ENCODE measurements around the gene SLC22A2.

The SLC22A2 gene

GRCh38 chr6:160267102-160267501, 8.5 kb upstream of the SLC22A2 start:
- no peak for TF ChIP-seq EGR2 (tag by site-specific recombination; IDR thresholded peaks at IDR 0.05; ENCODE audit: low read depth)
- TF ChIP-seq ZNF175 (tag by site-specific recombination; IDR thresholded peaks at IDR 0.05), result no peak
- no peak for TF ChIP-seq ZBTB48 (tag by site-specific recombination; IDR thresholded peaks at IDR 0.05)
- no peak for TF ChIP-seq ZNF274 (IDR thresholded peaks at IDR 0.05; ENCODE audit: low read length)
- no peak for TF ChIP-seq ZNF274 (tag by site-specific recombination; IDR thresholded peaks at IDR 0.05; ENCODE audit: borderline replicate concordance)
- no peak for TF ChIP-seq SP3 (tag by site-specific recombination; IDR thresholded peaks at IDR 0.05)
- no peak for TF ChIP-seq ZFP37 (tag by site-specific recombination; IDR thresholded peaks at IDR 0.05)
- no peak for TF ChIP-seq PRDM6 (tag by site-specific recombination; IDR thresholded peaks at IDR 0.05)
- no peak for TF ChIP-seq ZNF266 (tag by site-specific recombination; IDR thresholded peaks at IDR 0.05; ENCODE audit: low read depth)
- no peaks in the 10 kb centered on the region for H3K36me3 ChIP-seq (ENCODE audit: control insufficient read depth in 2 of 2, insufficient read depth in 1 of 2, low read length in 2 of 2)
- no peak overlapping the region for H3K4me3 ChIP-seq (ENCODE audit: low read depth, low read length)
- POLR2A ChIA-PET, result no interaction called here
- H3K9me3 ChIP-seq (ENCODE audit: control insufficient read depth, insufficient read depth, low read depth, low read length), result no peaks in the 10 kb centered on the region
- no peak overlapping the region for H3K27ac ChIP-seq (ENCODE audit: extremely low read depth, low read depth, low read length)
- CTCF ChIA-PET, result no interaction called here
- H3K4me1 ChIP-seq (ENCODE audit: control insufficient read depth, insufficient read depth, low read length), result peaks cover under 1% of the 10 kb centered on the region

DNA sequence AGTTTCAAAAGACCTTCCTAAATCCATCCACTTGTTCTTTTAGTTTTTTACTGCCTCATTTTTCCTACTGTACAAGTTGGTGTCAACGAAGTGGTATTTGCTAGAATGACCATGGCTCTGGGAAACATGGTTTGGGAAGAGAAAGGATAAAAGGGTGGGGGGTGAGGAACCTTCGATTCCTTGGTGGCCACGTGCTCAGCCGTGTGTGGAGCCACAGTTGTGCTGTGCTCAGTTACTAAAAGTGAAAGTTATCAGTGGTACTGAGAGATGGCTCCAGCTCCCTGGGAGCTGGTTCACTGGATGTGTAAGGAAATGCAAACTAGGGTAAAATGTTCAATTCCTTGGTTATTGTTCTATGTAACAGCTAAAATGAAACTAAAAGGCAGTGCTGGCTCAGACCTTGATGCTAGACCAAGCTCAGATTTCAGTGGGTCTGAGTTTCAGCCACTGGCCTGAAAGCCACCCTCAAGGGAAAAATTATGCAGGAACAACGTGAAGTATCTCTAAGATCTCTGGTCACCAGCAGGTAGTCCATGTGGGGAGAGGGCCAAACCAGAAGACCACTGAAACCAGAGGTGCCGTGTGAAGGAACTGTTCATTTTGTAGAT, 7.4 kb upstream of the SLC22A2 start:
- no peak for TF ChIP-seq SALL2 (tag by site-specific recombination; IDR thresholded peaks at IDR 0.05; ENCODE audit: borderline replicate concordance)
- TF ChIP-seq GLI4 (tag by site-specific recombination; IDR thresholded peaks at IDR 0.05), result no peak
- no peak for TF ChIP-seq HOXD13 (CRISPR knock-in tag; IDR thresholded peaks at IDR 0.05; ENCODE audit: borderline replicate concordance)
- TF ChIP-seq ZNF600 (tag by site-specific recombination; IDR thresholded peaks at IDR 0.05), result no peak
- no peak for TF ChIP-seq ZNF677 (tag by site-specific recombination; IDR thresholded peaks at IDR 0.05)
- no peak for TF ChIP-seq ZNF555 (tag by site-specific recombination; conservative IDR thresholded peaks at IDR 0.05)
- TF ChIP-seq TRIM28 (IDR thresholded peaks at IDR 0.05; ENCODE audit: borderline replicate concordance, low read length), result no peak
- TF ChIP-seq ZNF366 (tag by site-specific recombination; conservative IDR thresholded peaks at IDR 0.05), result no peak
- no peak for TF ChIP-seq ZNF266 (tag by site-specific recombination; IDR thresholded peaks at IDR 0.05; ENCODE audit: low read depth)
- TF ChIP-seq ZFP41 (tag by site-specific recombination; IDR thresholded peaks at IDR 0.05; ENCODE audit: borderline replicate concordance), result no peak
- no peak for TF ChIP-seq ZNF596 (tag by site-specific recombination; IDR thresholded peaks at IDR 0.05)
- no peak for TF ChIP-seq ZEB2 (tag by site-specific recombination; IDR thresholded peaks at IDR 0.05)
- TF ChIP-seq, protein P1, sequence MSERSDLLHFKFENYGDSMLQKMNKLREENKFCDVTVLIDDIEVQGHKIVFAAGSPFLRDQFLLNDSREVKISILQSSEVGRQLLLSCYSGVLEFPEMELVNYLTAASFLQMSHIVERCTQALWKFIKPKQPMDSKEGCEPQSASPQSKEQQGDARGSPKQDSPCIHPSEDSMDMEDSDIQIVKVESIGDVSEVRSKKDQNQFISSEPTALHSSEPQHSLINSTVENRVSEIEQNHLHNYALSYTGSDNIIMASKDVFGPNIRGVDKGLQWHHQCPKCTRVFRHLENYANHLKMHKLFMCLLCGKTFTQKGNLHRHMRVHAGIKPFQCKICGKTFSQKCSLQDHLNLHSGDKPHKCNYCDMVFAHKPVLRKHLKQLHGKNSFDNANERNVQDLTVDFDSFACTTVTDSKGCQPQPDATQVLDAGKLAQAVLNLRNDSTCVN (tag by site-specific recombination; optimal IDR thresholded peaks at IDR 0.05), result no peak
- TF ChIP-seq KLF7 (tag by site-specific recombination; IDR thresholded peaks at IDR 0.05; ENCODE audit: borderline replicate concordance), result no peak
- TF ChIP-seq HIC1 (tag by site-specific recombination; IDR thresholded peaks at IDR 0.05), result no peak
- TF ChIP-seq SP3 (tag by site-specific recombination; IDR thresholded peaks at IDR 0.05), result no peak
- CTCF ChIA-PET, result no interaction called here

More for the DNA sequence above, 7.4 kb upstream of the SLC22A2 start:
- Histone ChIP-seq H3K4me3 (ENCODE audit: low read depth, low read length) (no peak overlapping the region), H3K27ac (ENCODE audit: extremely low read depth, low read depth, low read length) (no peak overlapping the region), H3K4me1 (ENCODE audit: control insufficient read depth, insufficient read depth, low read length) (peaks cover 10% of the 10 kb centered on the region), H3K9me3 (ENCODE audit: control insufficient read depth, insufficient read depth, low read depth, low read length) (no peaks in the 10 kb centered on the region), H3K36me3 (ENCODE audit: control insufficient read depth in 2 of 2, insufficient read depth in 1 of 2, low read length in 2 of 2) (no peaks in the 10 kb centered on the region)
- POLR2A ChIA-PET, result no interaction called here
